H54 (cell line): Measurements from ENCODE around the gene RAB11FIP2.
A peak's percentile ranks its signal among the peaks of the same experiment; 100 is the strongest.

Experiments used
- DNase-seq: peaks from one replicate; pipeline ENCODE4 v3.0.0; 2011; ENCODE audit warnings: low spot score, mixed read lengths; ENCODE audit not compliant: insufficient read length
- FAIRE-seq: peaks from 3 replicates; lab custom pipeline; 2011; peaks lifted over from hg19 to GRCh38; lab: Jason Lieb, UNC
- POLR2A ChIP-seq: IDR thresholded peaks from 2 replicates; pipeline ENCODE4 v1.6.1; 2011; ENCODE audit warnings: low read depth, mild to moderate bottlenecking, low read length

RAB11FIP2 gene

DNA sequence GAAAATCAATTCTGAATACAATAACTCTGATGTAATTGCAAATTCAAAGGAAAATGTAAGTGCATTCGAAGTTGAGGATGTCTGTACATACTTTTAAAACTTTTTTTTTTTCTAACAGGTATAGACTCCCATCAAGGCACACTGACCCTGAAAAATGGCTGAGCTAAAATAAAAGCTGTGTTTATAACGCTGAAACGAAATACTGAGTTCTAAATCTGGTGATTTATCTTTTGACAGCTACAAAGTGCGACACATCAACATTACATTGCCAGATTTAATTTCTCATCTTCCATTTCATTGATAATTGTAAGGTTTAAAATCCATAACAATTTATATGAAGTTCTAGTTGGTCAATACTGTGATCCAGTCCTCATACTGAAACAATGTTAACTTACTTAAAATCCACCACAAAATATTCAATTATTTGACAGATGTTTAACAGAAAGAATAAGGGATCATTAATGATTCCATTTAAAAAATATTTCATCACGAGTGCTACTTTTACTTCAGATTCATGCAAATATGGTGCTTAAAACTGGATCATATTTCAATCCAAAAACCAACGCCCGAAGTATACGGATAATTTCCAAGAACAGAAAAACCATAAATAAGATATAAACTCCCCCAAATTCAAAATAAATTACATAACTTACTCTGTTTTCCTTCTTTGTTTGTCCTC, 1.4 kb downstream of the RAB11FIP2 start:
- TF ChIP-seq POLR2A: no peak
- no peak for DNase-seq
- FAIRE-seq: peak; percentile 48

DNA sequence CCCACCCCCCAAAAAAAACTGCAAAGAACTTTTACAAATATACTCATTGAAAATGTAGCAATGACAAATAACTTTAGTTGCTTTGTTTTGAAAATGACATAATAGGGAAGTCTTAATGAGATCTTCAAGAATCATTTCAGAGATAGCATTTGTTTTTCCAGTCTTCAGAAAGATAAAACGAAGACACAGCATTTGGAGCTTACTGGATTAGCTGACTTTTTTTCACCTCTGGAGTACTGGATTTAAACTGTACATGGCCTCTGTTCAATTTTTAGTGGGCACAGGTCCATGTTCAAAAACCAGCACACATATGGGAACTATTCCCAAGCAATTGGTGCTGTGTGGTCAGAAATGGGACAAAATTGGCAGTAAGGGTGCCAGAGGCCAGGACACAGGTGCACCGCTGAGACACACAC, 3.9 kb downstream of the RAB11FIP2 start:
- DNase-seq: no peak
- TF ChIP-seq POLR2A: no peak
- FAIRE-seq: no peak

DNA sequence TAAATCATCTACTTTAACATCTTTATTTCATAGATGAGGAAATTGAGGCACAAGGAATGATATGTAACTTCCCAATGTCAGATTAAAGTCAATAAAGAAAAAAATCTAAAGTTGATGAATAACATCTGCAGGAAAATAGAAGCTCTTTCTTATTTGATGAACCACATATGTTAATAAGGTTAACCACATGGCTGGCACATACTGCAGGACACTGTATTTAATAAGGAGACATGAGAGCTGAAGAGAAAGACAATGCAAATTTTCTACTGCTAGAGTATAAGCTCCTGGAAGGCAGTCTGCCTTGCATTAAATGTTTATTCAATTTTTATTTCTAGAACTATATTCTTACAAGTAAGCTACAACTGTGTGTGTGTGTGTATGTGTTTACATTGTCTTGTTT, 4.4 kb downstream of the RAB11FIP2 start:
- DNase-seq (no peak), FAIRE-seq (no peak)
- TF ChIP-seq POLR2A: no peak

DNA sequence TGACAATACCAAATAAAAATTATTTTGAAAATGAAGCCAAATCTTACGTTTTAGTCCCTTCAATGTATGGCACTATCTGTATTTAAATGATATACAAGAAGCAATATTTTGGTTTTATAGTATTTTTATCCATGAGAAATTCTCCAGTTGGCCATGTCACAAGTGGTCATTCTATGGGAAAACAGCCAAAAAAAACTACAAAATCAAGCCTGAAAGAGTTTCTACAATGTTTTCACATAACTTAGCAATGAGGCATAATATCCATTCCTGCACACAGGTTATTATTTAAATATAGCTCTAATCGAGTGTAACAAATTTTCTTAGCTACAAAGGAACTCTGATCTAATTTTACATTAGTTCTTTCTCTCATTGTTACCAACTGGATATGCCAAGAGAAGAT, 5.4 kb downstream of the RAB11FIP2 start:
- no peak for DNase-seq
- peak; percentile 76 for FAIRE-seq
- TF ChIP-seq POLR2A: no peak

DNA sequence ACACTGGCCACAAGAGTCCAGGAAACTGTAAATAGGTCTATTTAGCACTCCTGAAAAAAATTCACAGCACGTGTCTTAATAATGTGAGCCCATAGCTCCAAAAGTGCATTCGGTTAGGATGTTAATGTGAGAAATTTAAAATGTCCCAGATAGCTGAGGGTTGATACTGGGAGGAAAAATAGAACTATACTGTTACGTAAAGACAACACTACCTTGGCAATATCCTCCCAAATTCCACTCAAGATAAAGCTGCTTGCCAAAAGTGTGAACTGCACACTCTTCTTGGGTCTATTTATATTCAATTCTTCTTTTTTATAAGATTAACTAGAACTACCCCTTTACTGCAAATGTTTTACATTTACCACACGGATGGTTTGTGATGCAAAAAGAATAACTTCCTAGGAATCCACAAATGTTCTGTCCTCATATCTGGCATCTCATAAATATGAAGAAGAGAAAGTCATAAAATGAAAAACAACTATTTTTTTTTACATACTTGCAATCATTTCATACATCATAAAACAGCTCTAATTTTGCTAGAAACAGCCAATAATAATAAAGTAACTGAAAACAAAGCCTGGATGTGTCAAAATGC, 10.4 kb downstream of the RAB11FIP2 start:
- no peak for DNase-seq
- no peak for TF ChIP-seq POLR2A
- FAIRE-seq: no peak

DNA sequence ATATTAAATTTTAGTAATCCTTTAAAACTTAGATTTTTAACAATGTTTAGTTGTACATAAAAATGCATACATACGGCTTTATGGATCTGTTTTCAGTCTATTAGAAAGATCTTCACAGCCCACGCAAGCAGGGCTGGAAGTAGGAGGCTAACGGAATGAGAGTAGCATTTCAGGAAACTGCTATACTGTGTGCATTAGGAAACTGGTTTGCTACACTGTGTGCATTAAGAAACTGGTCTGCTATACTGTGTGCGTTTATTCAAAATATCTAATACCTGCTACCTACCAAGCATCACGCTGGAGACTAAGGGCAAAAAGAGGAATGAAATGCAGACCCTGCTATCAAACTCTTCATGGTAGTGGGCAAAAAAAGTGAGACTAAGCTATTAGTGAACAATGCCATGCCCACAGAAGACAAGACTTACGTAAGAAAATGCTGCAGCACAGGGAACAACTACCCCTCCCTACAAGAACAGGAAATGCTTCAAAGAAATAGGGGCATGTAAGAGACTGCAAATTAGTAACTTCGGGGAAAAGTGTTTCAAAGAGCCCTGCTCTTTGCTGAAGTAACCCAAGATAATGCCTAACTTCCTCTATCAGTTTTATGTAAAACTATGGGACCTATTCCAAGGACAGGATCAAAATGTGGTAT, 11.3 kb downstream of the RAB11FIP2 start:
- TF ChIP-seq POLR2A: no peak
- no peak for FAIRE-seq
- DNase-seq: no peak

DNA sequence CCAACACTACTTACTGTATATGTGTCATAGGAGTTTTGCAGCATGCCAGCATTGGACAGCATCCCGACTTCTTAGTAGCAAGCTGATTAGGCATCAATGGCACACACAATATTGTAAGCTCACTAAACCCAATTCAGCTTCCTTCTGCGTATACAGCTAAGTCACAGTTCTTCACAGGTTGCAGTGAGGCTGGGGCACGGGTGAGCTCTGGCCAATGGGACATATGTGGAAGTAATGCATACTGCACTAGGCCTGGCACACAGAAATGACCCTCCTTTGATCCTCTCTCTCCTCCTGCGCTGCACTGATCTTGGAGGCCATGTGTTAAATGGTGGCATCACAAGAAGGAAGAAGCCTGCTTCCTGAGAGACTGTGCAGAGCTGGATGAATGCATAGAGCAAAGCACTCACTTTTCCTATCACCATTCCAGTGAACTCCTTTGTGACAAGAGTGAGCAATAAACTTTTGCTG, 11.9 kb downstream of the RAB11FIP2 start:
- peak; percentile 84 for FAIRE-seq
- no peak for DNase-seq
- TF ChIP-seq POLR2A: no peak

DNA sequence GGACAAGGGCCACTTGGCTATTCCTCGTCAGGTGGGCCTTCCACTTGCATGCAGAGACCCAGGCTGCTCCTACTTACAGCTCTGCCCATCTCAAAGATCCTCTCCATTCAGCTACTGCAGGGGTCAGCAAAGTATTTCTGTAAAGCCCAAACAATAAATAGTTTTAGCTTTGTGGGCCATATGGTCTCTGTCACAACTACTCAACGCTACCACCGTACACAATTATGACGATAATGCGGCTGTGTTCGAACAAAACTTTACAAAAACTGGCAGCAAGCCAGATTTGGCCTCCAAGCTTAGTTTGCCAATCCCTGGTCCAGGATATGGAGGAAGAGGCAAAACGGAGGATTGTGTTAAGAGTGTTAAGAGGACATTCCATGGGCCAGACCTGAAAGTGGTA, 12.8 kb downstream of the RAB11FIP2 start:
- FAIRE-seq (no peak), DNase-seq (no peak)
- TF ChIP-seq POLR2A: no peak

DNA sequence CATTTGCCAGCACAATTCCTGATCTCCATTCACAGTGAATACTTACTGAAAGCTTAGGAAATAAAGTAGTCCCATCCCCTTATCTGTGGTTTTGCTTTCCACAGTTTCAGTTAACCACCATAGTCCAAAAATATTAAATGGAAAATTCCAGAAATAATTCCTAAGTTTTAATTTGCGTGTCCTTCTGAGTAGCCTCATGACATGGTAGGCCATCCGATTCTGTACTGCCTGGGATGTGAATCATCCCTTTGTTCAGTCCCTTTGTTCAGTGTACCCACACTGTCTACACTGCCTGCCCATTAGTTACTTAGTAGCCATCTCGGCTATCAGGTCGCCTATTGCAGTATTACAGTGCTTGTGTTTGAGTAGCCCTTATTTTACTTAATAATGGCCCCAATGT, 14.2 kb downstream of the RAB11FIP2 start:
- FAIRE-seq (no peak), DNase-seq (no peak)
- no peak for TF ChIP-seq POLR2A

DNA sequence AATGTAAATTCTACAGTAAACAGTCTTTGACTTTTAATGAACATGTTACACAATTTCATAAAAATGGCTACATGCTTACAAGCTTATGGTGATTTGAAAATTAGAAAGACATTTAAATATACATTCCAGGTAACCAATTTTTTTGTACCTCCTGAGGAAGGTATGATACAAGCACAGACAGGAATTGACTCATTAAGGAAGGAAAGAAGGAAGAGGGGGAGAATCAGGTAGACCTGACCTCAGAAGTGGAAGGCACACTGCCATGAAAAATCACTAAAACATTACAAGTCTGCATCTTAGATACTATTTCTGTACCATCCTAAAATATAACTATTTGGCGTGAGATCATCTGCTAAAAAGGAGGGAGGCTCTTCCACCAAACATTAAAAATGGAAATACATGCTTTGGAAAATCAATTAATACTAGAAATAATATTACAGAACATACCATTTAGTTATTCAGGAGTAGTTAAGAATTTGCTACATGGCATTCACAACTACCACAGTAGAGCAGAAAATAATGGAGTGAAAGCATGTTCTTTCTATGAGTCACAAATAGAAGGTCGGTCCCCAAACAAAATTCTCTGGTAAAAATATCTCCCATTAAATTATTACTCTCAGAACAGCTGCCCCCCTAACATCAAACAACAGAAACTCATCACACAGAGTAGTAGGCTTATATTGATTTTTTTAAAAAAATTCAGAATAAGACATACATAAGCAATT, 15.2 kb downstream of the RAB11FIP2 start:
- FAIRE-seq (peak; percentile 69), DNase-seq (no peak)
- TF ChIP-seq POLR2A: no peak

DNA sequence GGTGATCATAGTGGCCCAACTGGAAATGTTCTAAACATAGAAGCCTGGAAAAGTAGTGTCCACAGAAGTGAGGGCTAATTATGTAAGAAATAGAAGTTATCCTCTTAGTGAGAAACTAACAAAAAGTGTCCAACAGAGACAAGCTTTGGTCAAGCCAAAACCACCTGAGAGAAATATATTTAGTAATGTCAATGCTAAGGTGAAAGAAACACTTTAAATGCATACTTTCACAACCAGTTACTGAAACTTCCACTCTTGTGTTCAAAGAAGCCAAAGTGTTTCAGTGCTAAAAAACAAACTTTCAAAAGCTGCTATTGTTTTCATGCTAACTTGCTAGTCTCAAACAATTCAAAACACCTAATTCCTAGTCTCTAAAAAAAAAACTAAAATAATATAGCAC, 18.1 kb downstream of the RAB11FIP2 start:
- FAIRE-seq: no peak
- DNase-seq: no peak
- no peak for TF ChIP-seq POLR2A

DNA sequence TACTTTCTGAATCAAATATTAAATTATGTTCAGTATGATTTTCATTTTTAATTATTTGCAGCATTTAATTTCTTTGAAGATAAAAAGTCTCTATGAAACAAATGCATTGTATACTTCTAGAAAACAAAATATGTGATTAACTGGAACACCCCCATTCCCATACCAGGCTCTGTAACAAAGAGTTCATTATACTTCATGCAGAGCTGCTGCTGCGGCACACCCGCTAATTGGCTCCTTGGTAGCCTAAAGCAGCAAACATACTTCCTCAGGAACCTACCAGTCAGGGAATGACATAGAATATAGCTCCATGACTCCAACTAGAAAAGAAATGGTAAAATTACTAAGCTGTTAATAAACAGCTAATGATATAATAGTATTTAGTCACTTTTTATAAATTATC, 19.3 kb downstream of the RAB11FIP2 start:
- no peak for TF ChIP-seq POLR2A
- FAIRE-seq (no peak), DNase-seq (no peak)

DNA sequence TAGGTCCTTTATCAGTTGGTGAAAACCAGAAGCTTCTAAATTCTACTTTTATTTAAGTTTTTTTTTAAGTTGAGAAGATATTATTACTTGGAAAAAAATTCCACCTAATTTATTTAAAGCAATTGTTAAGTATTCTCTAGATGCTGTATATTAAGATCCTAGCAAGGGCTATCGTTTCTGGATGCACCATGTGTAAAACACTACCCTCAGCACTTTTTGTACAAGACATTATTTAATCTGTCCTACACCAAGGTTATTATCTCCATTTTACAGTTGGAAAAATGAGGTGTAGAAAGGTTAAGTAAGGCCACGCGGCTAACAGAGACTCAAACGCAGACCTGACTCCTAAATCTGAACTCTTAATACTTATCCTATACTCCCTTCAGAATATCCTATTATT, 19.8 kb downstream of the RAB11FIP2 start:
- no peak for TF ChIP-seq POLR2A
- FAIRE-seq: no peak

DNA sequence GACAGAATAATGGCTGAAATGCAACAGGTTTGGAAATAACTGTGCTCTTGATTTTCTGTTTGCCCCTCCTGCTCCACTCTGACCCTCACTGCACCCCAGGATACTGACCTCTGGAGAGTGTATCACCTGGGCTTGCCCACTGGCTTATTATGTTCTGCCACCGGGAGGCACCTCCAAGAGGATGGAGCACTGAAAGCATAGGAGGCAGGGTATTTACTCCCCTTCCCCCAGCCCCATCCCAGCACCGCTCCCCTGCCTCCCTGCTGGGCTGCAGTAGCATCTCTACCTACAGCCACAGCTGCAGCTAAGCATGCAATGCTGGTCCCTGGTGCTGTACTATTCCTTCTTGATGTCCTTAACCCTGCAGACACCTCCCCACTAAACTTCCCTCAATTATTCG, 26.4 kb downstream of the RAB11FIP2 start:
- DNase-seq: no peak
- no peak for TF ChIP-seq POLR2A
- no peak for FAIRE-seq

More for the DNA sequence above, 19.8 kb downstream of the RAB11FIP2 start:
- DNase-seq: no peak
